Keratinocyte (primary cell): ENCODE data around the gene VASP.

Experiments used
- CTCF ChIP-seq, 3 experiments: IDR thresholded peaks in 1 of 3; conservative IDR thresholded peaks in 1 of 3; optimal IDR thresholded peaks in 1 of 3; 2 replicates in 2 of 3; 3 replicates in 1 of 3; pipeline versions ENCODE3 to v1.5.1; 2011; ENCODE audit warnings: low read length in 3 of 3, mild to moderate bottlenecking in 3 of 3, moderate library complexity in 2 of 3, control low read depth in 1 of 3, inconsistent platforms in 1 of 3; ENCODE audit not compliant: insufficient read depth in 2 of 3; ENCODE audit errors: extremely low read depth in 1 of 3
- EZH2 ChIP-seq: IDR thresholded peaks from one replicate; pipeline ENCODE4 v1.6.1; 2012; ENCODE audit warnings: inconsistent platforms, mild to moderate bottlenecking, low read length, moderate library complexity

GRCh38 chr19:45468803-45469131, 38.5 kb upstream of the VASP start:
- TF ChIP-seq EZH2 (no peak), CTCF (optimal IDR thresholded peaks at IDR 0.05 in 1 of 3, IDR thresholded peaks at IDR 0.05 in 1 of 3, conservative IDR thresholded peaks at IDR 0.05 in 1 of 3; ENCODE audit: extremely low read depth in 1 of 3, insufficient read depth in 2 of 3, low read length in 3 of 3) (no peak)
